ENCODE data around the gene ZNF528.

DNA sequence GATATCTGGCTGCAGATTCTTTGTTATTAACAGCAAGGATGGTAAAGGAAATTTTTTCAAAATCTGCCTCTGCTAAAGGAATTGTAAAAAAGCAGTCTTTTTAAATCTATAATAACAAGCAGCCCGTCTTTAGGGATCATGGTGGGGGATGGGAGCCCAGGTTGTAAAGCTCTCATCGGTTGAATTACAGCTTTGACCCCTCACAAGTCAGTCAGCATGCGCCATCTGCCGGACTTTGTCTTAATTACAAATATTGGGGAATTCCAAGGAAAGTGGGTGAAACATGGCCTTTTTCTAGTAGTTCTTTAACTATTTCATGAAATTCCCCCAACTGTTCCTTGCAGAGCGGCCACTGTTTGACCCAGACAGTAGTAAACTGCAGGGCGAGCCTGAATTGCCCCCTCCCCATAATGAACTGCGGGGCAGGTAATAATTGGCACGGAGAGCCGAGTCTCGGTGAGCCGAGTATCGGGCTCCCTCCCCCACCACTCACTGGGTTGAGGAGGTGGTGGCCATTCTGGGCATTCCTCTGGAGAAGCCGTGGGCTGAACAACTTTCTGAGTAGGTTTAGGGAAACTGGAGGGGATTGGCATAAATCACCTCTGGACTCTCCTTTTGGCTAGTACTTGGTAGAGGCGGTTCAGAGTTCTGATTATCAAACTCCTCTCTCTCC is 67.3 kb downstream of the ZNF528 start:
- TF ChIP-seq POLR2AphosphoS5 (IDR thresholded peaks at IDR 0.05; ENCODE audit: borderline replicate concordance, low read depth, low read length), result no peak
- no peak for TF ChIP-seq EZH2 (IDR thresholded peaks at IDR 0.05)
- TF ChIP-seq FOXP2 (optimal IDR thresholded peaks at IDR 0.05; ENCODE audit: control extremely low read depth, extremely low read length, insufficient read depth), result no peak

All from SK-N-MC (cell line).